Measurements from ENCODE around the gene BRMS1. TPM values are rescaled to one million over a fixed set of nuclear protein-coding genes. Genes with fewer than 3 reads are reported as not detected.
A peak's percentile ranks its signal among the peaks of the same experiment; 100 is the strongest.
"Not testable (repeated sequence)": the region's sequence is repeated elsewhere in the genome, so short reads cannot be mapped to it uniquely, and the experiment has no call there.

BRMS1 gene
- total RNA-seq, 2 experiments from 2014 or later = 53.2 to 57.1 TPM

DNA sequence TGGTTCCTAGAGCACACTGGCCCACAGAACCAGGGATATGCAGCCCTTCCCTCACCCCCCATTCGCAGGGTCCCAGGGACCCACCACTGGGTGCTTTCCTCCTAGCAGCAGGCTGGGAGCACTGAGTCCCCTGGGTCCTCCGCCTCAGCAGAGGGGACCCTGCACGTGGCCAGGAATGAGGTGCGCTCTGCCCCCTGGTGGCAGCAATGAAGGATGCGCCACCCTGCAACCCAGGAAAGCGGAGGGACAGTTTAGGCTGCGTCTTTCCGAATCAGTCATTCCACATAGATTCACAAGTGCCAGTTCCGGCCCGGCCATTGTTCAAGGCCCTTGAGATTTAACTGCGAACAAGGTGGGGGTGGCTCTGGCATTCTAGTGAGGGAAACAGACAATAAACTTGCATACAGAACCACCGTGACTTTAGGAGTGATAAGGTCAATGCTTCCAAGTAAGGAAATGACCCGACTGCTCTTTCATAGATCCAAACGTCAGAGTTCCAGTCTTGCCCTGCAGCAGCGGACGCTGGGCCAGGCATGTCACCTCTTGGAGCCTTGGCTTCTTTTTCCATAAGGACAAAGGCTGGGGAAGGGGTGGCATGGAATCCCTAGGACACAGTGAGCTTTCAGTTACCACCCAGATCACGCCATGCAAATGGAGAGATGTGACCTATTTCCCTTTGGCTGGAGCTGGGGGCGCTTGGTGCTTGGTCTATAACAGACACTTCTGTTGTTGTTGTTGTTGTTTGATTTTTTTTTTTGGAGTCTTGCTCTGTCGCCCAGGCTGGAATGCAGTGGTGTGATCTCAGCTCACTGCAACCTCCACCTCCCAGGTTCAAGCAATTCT lies 16.4 kb downstream of the BRMS1 start:
- ChIA-PET POLR2A (interaction anchor here (2.2 kb wide), 1 partner anchor 15 kb away, joined by 20 read pairs; no protein-coding TSS in a partner anchor), CTCF (interaction anchor here (0.7 to 8.7 kb wide), 8 partner anchors 10 to 58 kb away, joined by 3 to 194 read pairs (median 3); partner anchors contain the start of genes CD248, TMEM151A and YIF1A)
- Mint-ChIP-seq H3K27me3 (ENCODE audit: low read depth) (no peaks in the 10 kb centered on the region), H3K9me3 (ENCODE audit: insufficient read depth) (no peaks in the 10 kb centered on the region), H3K4me3 (peak overlapping the region; percentile 4), H3K27ac (peak overlapping the region; percentile 85), H3K4me1 (ENCODE audit: low read depth) (peaks cover 55% of the 10 kb centered on the region), H3K36me3 (ENCODE audit: low read depth) (no peaks in the 10 kb centered on the region)
- DNase-seq = peak; percentile 85
- ATAC-seq = peak; percentile 78

- H3K4me1 Mint-ChIP-seq (ENCODE audit: low read depth) = peaks cover 61% of the 10 kb centered on the region
Observed at GRCh38 chr11:66328031-66328301, 16.9 kb downstream of the BRMS1 start.

DNA sequence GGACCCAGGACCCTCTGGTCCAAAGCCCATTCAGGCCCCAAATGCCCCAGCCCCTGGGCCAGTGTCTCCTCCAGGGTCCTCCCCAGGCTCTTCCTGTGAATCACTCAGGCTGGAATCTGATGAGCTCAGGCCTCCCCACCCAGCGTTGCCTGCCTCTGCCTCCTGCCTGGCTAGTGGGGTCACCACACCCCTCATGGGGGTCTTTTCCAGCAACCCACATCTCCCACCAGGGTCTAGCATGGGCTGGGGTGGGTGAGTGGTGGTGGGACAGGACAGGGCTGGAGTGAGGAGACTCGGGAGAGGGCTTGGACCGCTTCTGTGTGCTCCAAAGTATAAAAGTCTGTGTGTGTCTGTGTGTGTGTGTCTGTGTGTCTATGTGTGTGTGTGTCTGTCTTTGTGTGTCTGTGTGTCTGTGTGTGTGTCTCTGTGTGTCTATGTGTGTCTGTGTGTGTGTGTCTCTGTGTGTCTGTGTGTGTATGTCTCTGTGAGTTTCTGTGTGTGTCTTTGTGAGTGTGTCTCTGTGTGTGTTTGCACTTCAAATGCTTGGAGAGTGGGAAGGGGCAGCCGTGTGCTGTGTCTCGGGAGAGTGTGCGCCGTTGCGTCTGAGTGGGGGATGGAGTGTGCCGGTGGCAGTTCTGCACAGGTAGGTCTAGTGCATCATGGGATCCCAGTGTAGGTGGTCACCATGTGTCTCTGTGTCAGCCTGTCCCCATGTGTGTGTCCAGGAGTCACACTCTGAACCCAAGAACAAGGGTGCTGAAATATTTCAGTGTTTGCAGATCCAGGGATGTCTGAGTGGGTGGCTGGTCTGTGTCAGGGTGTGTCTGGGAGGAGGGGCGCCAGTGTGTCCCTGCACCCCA lies 17.5 kb downstream of the BRMS1 start:
- DNase-seq = no peak
- H3K27me3 Mint-ChIP-seq (ENCODE audit: low read depth) = no peaks in the 10 kb centered on the region
- no peak for ATAC-seq
- no peaks in the 10 kb centered on the region for H3K9me3 Mint-ChIP-seq (ENCODE audit: insufficient read depth)
- ChIA-PET POLR2A (interaction anchor here (0.6 to 3.0 kb wide), 4 partner anchors 8 to 17 kb away, joined by 3 to 45 read pairs (median 21); partner anchors contain the start of genes BRMS1, CD248 and RIN1), CTCF (interaction anchor here (1.0 to 3.8 kb wide), 7 partner anchors 9 to 59 kb away, joined by 3 to 87 read pairs (median 4); partner anchors contain the start of genes CD248, RIN1 and SLC29A2)
- H3K27ac Mint-ChIP-seq = peak overlapping the region; percentile 85
- no peak overlapping the region for H3K4me3 Mint-ChIP-seq
- peaks cover 66% of the 10 kb centered on the region for H3K4me1 Mint-ChIP-seq (ENCODE audit: low read depth)
- H3K36me3 Mint-ChIP-seq (ENCODE audit: low read depth) = no peaks in the 10 kb centered on the region

More at GRCh38 chr11:66328031-66328301, 16.9 kb downstream of the BRMS1 start:
- Mint-ChIP-seq H3K9me3 (ENCODE audit: insufficient read depth) (no peaks in the 10 kb centered on the region), H3K27me3 (ENCODE audit: low read depth) (no peaks in the 10 kb centered on the region), H3K27ac (peak overlapping the region; percentile 85), H3K36me3 (ENCODE audit: low read depth) (no peaks in the 10 kb centered on the region), H3K4me3 (no peak overlapping the region)
- POLR2A ChIA-PET = no interaction called here
- CTCF ChIA-PET = no interaction called here
- peak; percentile 54 for ATAC-seq
- peak; percentile 60 for DNase-seq

GRCh38 chr11:66326261-66327111 lies 18.4 kb downstream of the BRMS1 start:
- H3K27me3 Mint-ChIP-seq (ENCODE audit: low read depth) = no peaks in the 10 kb centered on the region
- POLR2A ChIA-PET = interaction anchor here (0.6 to 3.0 kb wide), 4 partner anchors 9 to 18 kb away, joined by 3 to 45 read pairs (median 21); partner anchors contain the start of genes BRMS1, CD248 and RIN1
- no peaks in the 10 kb centered on the region for H3K36me3 Mint-ChIP-seq (ENCODE audit: low read depth)
- no peaks in the 10 kb centered on the region for H3K9me3 Mint-ChIP-seq (ENCODE audit: insufficient read depth)
- peak overlapping the region; percentile 98 for H3K27ac Mint-ChIP-seq
- peak overlapping the region; percentile 59 for H3K4me3 Mint-ChIP-seq
- ATAC-seq = peak; percentile 61
- CTCF ChIA-PET = interaction anchor here (1.0 to 3.8 kb wide), 7 partner anchors 9 to 60 kb away, joined by 3 to 87 read pairs (median 4); partner anchors contain the start of genes CD248, RIN1 and SLC29A2
- DNase-seq = peak; percentile 86
- H3K4me1 Mint-ChIP-seq (ENCODE audit: low read depth) = peaks cover 73% of the 10 kb centered on the region

GRCh38 chr11:66325263-66325671 lies 19.6 kb downstream of the BRMS1 start:
- peaks cover 78% of the 10 kb centered on the region for H3K4me1 Mint-ChIP-seq (ENCODE audit: low read depth)

GRCh38 chr11:66324664-66325063 lies 20.2 kb downstream of the BRMS1 start:
- ATAC-seq (no peak), DNase-seq (no peak)
- CTCF ChIA-PET = interaction anchor here (3.8 kb wide), 1 partner anchor 12 kb away, joined by 87 read pairs; no protein-coding TSS in a partner anchor
- H3K27ac Mint-ChIP-seq = peak overlapping the region; percentile 98
- POLR2A ChIA-PET = interaction anchor here (0.6 to 3.0 kb wide), 3 partner anchors 9 to 12 kb away, joined by 3 to 45 read pairs (median 4); no protein-coding TSS in a partner anchor
- no peaks in the 10 kb centered on the region for H3K27me3 Mint-ChIP-seq (ENCODE audit: low read depth)
- peaks cover 6% of the 10 kb centered on the region for H3K9me3 Mint-ChIP-seq (ENCODE audit: insufficient read depth)
- peaks cover 8% of the 10 kb centered on the region for H3K36me3 Mint-ChIP-seq (ENCODE audit: low read depth)
- peaks cover 81% of the 10 kb centered on the region for H3K4me1 Mint-ChIP-seq (ENCODE audit: low read depth)
- H3K4me3 Mint-ChIP-seq = no peak overlapping the region

More at GRCh38 chr11:66325263-66325671, 19.6 kb downstream of the BRMS1 start:
- Mint-ChIP-seq H3K36me3 (ENCODE audit: low read depth) (peaks cover 3% of the 10 kb centered on the region), H3K9me3 (ENCODE audit: insufficient read depth) (peaks cover under 1% of the 10 kb centered on the region), H3K27me3 (ENCODE audit: low read depth) (no peaks in the 10 kb centered on the region), H3K4me3 (peak overlapping the region; percentile 59), H3K27ac (peak overlapping the region; percentile 98)
- peak; percentile 10 for ATAC-seq
- CTCF ChIA-PET = interaction anchor here (2.3 to 3.8 kb wide), 2 partner anchors 8 to 13 kb away, joined by 15 to 87 read pairs; partner anchors contain the start of gene CD248
- POLR2A ChIA-PET = interaction anchor here (3.0 kb wide), 1 partner anchor 13 kb away, joined by 45 read pairs; no protein-coding TSS in a partner anchor
- DNase-seq = peak; percentile 32

DNA sequence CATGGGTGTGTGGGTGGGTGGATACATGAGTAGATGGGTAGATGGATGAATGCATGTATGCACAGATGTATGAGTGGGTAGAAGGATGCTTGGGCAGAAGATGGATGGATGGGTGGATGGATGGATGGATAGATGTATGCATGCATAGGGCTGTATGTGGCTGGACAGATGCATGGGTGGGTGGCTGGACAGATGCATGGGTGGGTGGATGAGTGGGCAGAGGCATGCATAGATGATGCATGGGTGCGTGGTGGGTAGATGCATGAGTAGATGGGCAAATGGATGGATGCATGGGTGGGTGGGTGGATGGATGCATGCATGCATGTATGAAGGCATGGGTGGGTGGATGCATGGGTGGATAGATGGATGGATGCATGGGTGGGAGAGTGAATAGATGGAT lies 21.2 kb downstream of the BRMS1 start:
- ChIA-PET CTCF (interaction anchor here (3.8 kb wide), 1 partner anchor 11 kb away, joined by 87 read pairs; no protein-coding TSS in a partner anchor), POLR2A (interaction anchor here (0.6 kb wide), 2 partner anchors 8 to 10 kb away, joined by 3 to 4 read pairs; no protein-coding TSS in a partner anchor)
- Mint-ChIP-seq H3K4me1 (ENCODE audit: low read depth) (peaks cover 85% of the 10 kb centered on the region), H3K9me3 (ENCODE audit: insufficient read depth) (peaks cover 13% of the 10 kb centered on the region), H3K36me3 (ENCODE audit: low read depth) (peaks cover 18% of the 10 kb centered on the region), H3K4me3 (no peak overlapping the region), H3K27me3 (ENCODE audit: low read depth) (no peaks in the 10 kb centered on the region), H3K27ac (peak overlapping the region; percentile 23)
- DNase-seq (no peak), ATAC-seq (no peak)

GRCh38 chr11:66322732-66323427 lies 22.0 kb downstream of the BRMS1 start:
- POLR2A ChIA-PET = no interaction called here
- H3K27me3 Mint-ChIP-seq (ENCODE audit: low read depth) = no peaks in the 10 kb centered on the region
- H3K27ac Mint-ChIP-seq = peak overlapping the region; percentile 73
- peaks cover 19% of the 10 kb centered on the region for H3K36me3 Mint-ChIP-seq (ENCODE audit: low read depth)
- no peak overlapping the region for H3K4me3 Mint-ChIP-seq
- CTCF ChIA-PET = interaction anchor here (0.8 to 2.0 kb wide), 4 partner anchors 9 to 34 kb away, joined by 3 to 48 read pairs (median 4); partner anchors contain the start of genes RIN1 and YIF1A
- DNase-seq (no peak), ATAC-seq (no peak)
- H3K9me3 Mint-ChIP-seq (ENCODE audit: insufficient read depth) = peaks cover 13% of the 10 kb centered on the region
- peaks cover 85% of the 10 kb centered on the region for H3K4me1 Mint-ChIP-seq (ENCODE audit: low read depth)

DNA sequence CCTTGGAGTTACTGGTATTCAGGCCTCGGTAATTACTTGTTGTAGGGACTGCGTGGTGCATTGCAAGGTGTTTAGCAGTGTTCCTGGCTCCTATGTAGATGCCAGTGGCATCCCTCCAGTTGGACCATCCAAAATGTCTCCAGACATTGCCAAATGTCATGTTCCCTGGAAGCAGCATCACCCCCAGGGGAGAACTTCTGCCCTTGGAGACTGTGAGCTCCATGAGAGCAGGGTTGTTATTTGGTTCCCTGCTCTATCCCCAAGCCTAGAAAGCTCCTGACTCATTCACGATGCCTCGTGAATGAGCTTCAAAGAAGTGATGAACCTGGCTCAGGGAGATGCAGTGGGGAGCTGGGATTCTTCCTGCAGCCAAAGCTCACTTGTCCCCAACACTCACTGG lies 23.3 kb downstream of the BRMS1 start:
- H3K27ac Mint-ChIP-seq = no peak overlapping the region
- H3K27me3 Mint-ChIP-seq (ENCODE audit: low read depth) = no peaks in the 10 kb centered on the region
- H3K4me1 Mint-ChIP-seq (ENCODE audit: low read depth) = peaks cover 84% of the 10 kb centered on the region
- H3K36me3 Mint-ChIP-seq (ENCODE audit: low read depth) = peaks cover 19% of the 10 kb centered on the region
- ATAC-seq (no peak), DNase-seq (no peak)
- no peak overlapping the region for H3K4me3 Mint-ChIP-seq
- ChIA-PET CTCF (interaction anchor here (1.2 to 2.0 kb wide), 4 partner anchors 9 to 14 kb away, joined by 3 to 48 read pairs (median 4); partner anchors contain the start of gene RIN1), POLR2A (interaction anchor here (0.9 kb wide), 1 partner anchor 10 kb away, joined by 7 read pairs; no protein-coding TSS in a partner anchor)
- H3K9me3 Mint-ChIP-seq (ENCODE audit: insufficient read depth) = peaks cover 13% of the 10 kb centered on the region

GRCh38 chr11:66320748-66321147 lies 24.2 kb downstream of the BRMS1 start:
- Mint-ChIP-seq H3K36me3 (ENCODE audit: low read depth) (peaks cover 24% of the 10 kb centered on the region), H3K9me3 (ENCODE audit: insufficient read depth) (peaks cover 13% of the 10 kb centered on the region), H3K4me1 (ENCODE audit: low read depth) (peaks cover 83% of the 10 kb centered on the region)
- DNase-seq; H3K27ac Mint-ChIP-seq; CTCF ChIA-PET; H3K27me3 Mint-ChIP-seq (ENCODE audit: low read depth); H3K4me3 Mint-ChIP-seq; ATAC-seq; POLR2A ChIA-PET: not testable (repeated sequence)

Measured in activated CD8-positive, alpha-beta T cell treated with anti-CD3 and anti-CD28 coated beads, Interleukin-2, amount 10 ng/mL, durations not matched to agents 7 days and 5 days (primary cell).